H9 (cell line): Measurements from ENCODE around the gene KCNAB1. TPM values are rescaled to one million over a fixed set of nuclear protein-coding genes. Genes with fewer than 3 reads are reported as not detected.

Experiments
- DNase-seq: peaks from one replicate; pipeline ENCODE4 v3.0.0-alpha.2; 2017
- H2AFZ ChIP-seq: one replicate; pipeline ENCODE4 v1.6.1; 2013; ENCODE audit warnings: mild to moderate bottlenecking, low read length, control low read depth, moderate library complexity
- H2AK5ac ChIP-seq: 2 replicates; pipeline ENCODE4 v1.6.1; 2013; ENCODE audit warnings: low read length, control low read depth, mixed read lengths; ENCODE audit not compliant: insufficient read length
- H2BK120ac ChIP-seq: one replicate; pipeline ENCODE4 v1.6.1; 2013; ENCODE audit warnings: low read depth, mild to moderate bottlenecking, low read length, control low read depth, inconsistent platforms; ENCODE audit not compliant: poor library complexity, severe bottlenecking
- H2BK12ac ChIP-seq: 2 replicates; pipeline ENCODE4 v1.6.1; 2013; ENCODE audit warnings: low read length, control low read depth, mixed read lengths, low read depth; ENCODE audit not compliant: insufficient read length
- H2BK15ac ChIP-seq: 2 replicates; pipeline ENCODE4 v1.6.1; 2013; ENCODE audit warnings: low read depth, low read length, control low read depth
- H2BK20ac ChIP-seq: one replicate; pipeline ENCODE4 v1.6.1; 2013; ENCODE audit warnings: low read depth, mild to moderate bottlenecking, low read length, control low read depth, inconsistent platforms; ENCODE audit not compliant: poor library complexity, severe bottlenecking
- H2BK5ac ChIP-seq: 2 replicates; pipeline ENCODE4 v1.6.1; 2013; ENCODE audit warnings: low read length, control low read depth, mixed read lengths; ENCODE audit not compliant: insufficient read length
- H3K14ac ChIP-seq: 2 replicates; pipeline ENCODE4 v1.6.1; 2013; ENCODE audit warnings: low read length, control low read depth; ENCODE audit not compliant: insufficient read depth
- H3K18ac ChIP-seq: 2 replicates; pipeline ENCODE4 v1.6.1; 2013; ENCODE audit warnings: low read depth, mild to moderate bottlenecking, mixed read lengths, low read length, control low read depth; ENCODE audit not compliant: insufficient read length
- H3K23ac ChIP-seq: 2 replicates; pipeline ENCODE4 v1.6.1; 2013; ENCODE audit warnings: low read length, control low read depth, mixed read lengths, low read depth; ENCODE audit not compliant: insufficient read length
- H3K23me2 ChIP-seq: 2 replicates; pipeline ENCODE4 v1.6.1; 2013; ENCODE audit warnings: low read depth, mild to moderate bottlenecking, mixed read lengths, low read length, control low read depth; ENCODE audit not compliant: insufficient read length, poor library complexity, severe bottlenecking
- H3K27ac ChIP-seq: 2 replicates; pipeline ENCODE4 v1.5.1; 2013; ENCODE audit warnings: low read length, control low read depth, mixed read lengths, low read depth; ENCODE audit not compliant: insufficient read length
- H3K27me3 ChIP-seq: 2 replicates; pipeline ENCODE4 v1.6.1; 2013; ENCODE audit warnings: low read length, control low read depth, inconsistent platforms; ENCODE audit not compliant: insufficient read depth
- H3K4ac ChIP-seq: 2 replicates; pipeline ENCODE4 v1.6.1; 2013; ENCODE audit warnings: low read depth, mild to moderate bottlenecking, control low read depth, inconsistent platforms, low read length, moderate library complexity
- H3K4me1 ChIP-seq: 2 replicates; pipeline ENCODE4 v1.6.1; 2013; ENCODE audit warnings: low read length, control low read depth, inconsistent platforms; ENCODE audit not compliant: insufficient read depth
- H3K4me2 ChIP-seq: 2 replicates; pipeline ENCODE4 v1.6.1; 2013; ENCODE audit warnings: low read length, control low read depth, mixed read lengths; ENCODE audit not compliant: insufficient read length, insufficient read depth
- H3K56ac ChIP-seq: 2 replicates; pipeline ENCODE4 v1.6.1; 2013; ENCODE audit warnings: low read depth, mild to moderate bottlenecking, mixed read lengths, low read length, control low read depth; ENCODE audit not compliant: insufficient read length
- H3K79me1 ChIP-seq: 2 replicates; pipeline ENCODE4 v1.6.1; 2013; ENCODE audit warnings: low read depth, mild to moderate bottlenecking, moderate library complexity, low read length, control low read depth, inconsistent platforms; ENCODE audit not compliant: insufficient read depth, poor library complexity, severe bottlenecking
- H3K79me2 ChIP-seq: 2 replicates; pipeline ENCODE4 v1.6.1; 2013; ENCODE audit warnings: low read length, control low read depth, inconsistent platforms; ENCODE audit not compliant: insufficient read depth
- H3K9ac ChIP-seq: 2 replicates; pipeline ENCODE4 v1.6.1; 2013; ENCODE audit warnings: low read length, control low read depth, mixed read lengths; ENCODE audit not compliant: insufficient read length; ENCODE audit errors: extremely low read depth
- H3K9me3 ChIP-seq: one replicate; pipeline ENCODE4 v1.6.1; 2013; ENCODE audit warnings: low read depth, low read length, inconsistent platforms; ENCODE audit not compliant: control insufficient read depth
- H3T11ph ChIP-seq: one replicate; pipeline ENCODE4 v1.6.1; 2013; ENCODE audit warnings: mild to moderate bottlenecking, low read length, control low read depth, inconsistent platforms
- H4K20me1 ChIP-seq: one replicate; pipeline ENCODE4 v1.6.1; 2013; ENCODE audit not compliant: control insufficient read depth, insufficient read length, insufficient read depth
- H4K5ac ChIP-seq: 2 replicates; pipeline ENCODE4 v1.6.1; 2013; ENCODE audit warnings: low read depth, mild to moderate bottlenecking, mixed read lengths, low read length, control low read depth; ENCODE audit not compliant: insufficient read length
- H4K8ac ChIP-seq: replicated peaks from 2 replicates; pipeline ENCODE4 v1.6.1; 2013; ENCODE audit warnings: low read length, control low read depth, mixed read lengths, low read depth; ENCODE audit not compliant: insufficient read length
- H4K91ac ChIP-seq: 2 replicates; pipeline ENCODE4 v1.6.1; 2013; ENCODE audit warnings: low read depth, mild to moderate bottlenecking, moderate library complexity, mixed read lengths, low read length, control low read depth; ENCODE audit not compliant: insufficient read length
- H3K27ac Mint-ChIP-seq, 3 experiments: 2 replicates in 2 of 3; 3 replicates in 1 of 3; pipeline ENCODE4 v1.8.0; 2020 to 2021; ENCODE audit warnings: mixed read lengths in 3 of 3, mild to moderate bottlenecking in 1 of 3, moderate library complexity in 1 of 3
- H3K27me3 Mint-ChIP-seq: 2 replicates; pipeline ENCODE4 v1.8.0; 2021; ENCODE audit warnings: low read depth, mild to moderate bottlenecking, moderate library complexity, mixed read lengths
- H3K36me3 Mint-ChIP-seq, 3 experiments: 2 replicates in 2 of 3; 3 replicates in 1 of 3; pipeline ENCODE4 v1.8.0; 2020 to 2021; ENCODE audit warnings: low read depth in 3 of 3, mixed read lengths in 3 of 3; ENCODE audit not compliant: insufficient read depth in 1 of 3
- H3K4me1 Mint-ChIP-seq, 2 experiments: 2 replicates each; pipeline ENCODE4 v1.8.0; 2020; ENCODE audit warnings: mixed read lengths in 2 of 2
- H3K4me3 Mint-ChIP-seq, 2 experiments: 2 replicates in 1 of 2; 3 replicates in 1 of 2; pipeline ENCODE4 v1.8.0; 2020 to 2021; ENCODE audit warnings: mild to moderate bottlenecking in 2 of 2, mixed read lengths in 2 of 2, moderate library complexity in 1 of 2
- H3K9me3 Mint-ChIP-seq, 2 experiments: 2 replicates in 1 of 2; 3 replicates in 1 of 2; pipeline ENCODE4 v1.8.0; 2020; ENCODE audit warnings: mild to moderate bottlenecking in 2 of 2, mixed read lengths in 2 of 2, moderate library complexity in 1 of 2
- WGBS: extraction: QIAGEN DNeasy Blood & Tissue Kit; methylation state at CpG from one replicate; pipeline ENCODE4 v1.1.7; 2013; ENCODE audit warnings: missing lambda C conversion rate, low lambda C conversion rate, mixed read lengths; ENCODE audit not compliant: insufficient read length; ENCODE audit errors: extremely low coverage; 5-methylcytosine and 5-hydroxymethylcytosine counted together
- total RNA-seq: library from RNA; stranded (reverse); gene quantifications from 2 replicates; pipeline ENCODE4 v1.2.1, GENCODE V29; 2021
- TF ChIP-seq, protein P1 (sequence below): fragments of 200-600 bp; sonication (generic); conservative IDR thresholded peaks from 3 replicates; pipeline ENCODE4 v1.8.0; 2021; ENCODE audit warnings: antibody characterized with exemption, mild to moderate bottlenecking

Gene KCNAB1
- total RNA-seq, 1 experiment from 2014 or later = 3.7 TPM

DNA sequence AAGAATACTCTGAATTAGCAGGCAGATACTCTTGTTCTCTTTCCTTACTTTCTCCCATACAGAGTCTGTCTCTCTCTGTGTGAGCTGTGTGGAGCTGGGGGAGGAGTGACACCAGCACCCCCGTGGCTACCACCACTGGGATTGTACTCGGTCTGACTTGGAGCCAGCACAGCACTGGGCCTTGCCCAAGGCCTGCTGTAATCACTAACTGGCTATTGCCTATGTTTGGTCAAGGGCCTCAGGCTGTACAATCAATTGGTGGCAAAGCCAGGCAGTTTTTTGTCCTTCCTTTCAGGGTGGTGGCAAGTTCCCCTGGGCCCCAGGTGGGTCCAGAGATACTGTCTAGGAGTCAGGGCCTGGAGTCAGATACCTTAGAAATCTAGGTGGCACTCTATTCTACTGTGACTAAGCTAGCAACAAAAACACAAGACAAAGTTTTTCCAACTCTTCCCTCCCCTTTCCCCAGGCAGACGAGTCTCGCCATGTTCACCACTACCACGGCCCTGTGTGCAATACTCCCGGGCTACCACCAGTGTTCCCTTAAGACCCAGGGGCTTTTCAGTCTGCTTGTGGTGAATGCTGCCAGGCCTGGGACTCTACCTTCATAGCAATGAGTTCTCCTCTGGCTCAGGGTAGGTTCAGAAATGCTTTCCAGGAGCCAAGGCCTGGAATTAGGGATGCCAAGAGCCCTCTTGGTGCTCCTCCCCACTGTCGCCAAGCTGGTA is 151.8 kb downstream of the KCNAB1 start:
- Histone ChIP-seq H2AK5ac (no peak overlapping the region), H3T11ph (no peak overlapping the region), H3K4me1 (no peaks in the 10 kb centered on the region), H2BK15ac (no peak overlapping the region), H3K79me2 (no peaks in the 10 kb centered on the region), H4K8ac (no peak overlapping the region), H3K23ac (no peak overlapping the region), H3K9ac (no peak overlapping the region), H3K27me3 (no peaks in the 10 kb centered on the region), H3K23me2 (no peaks in the 10 kb centered on the region), H4K91ac (no peak overlapping the region), H2BK5ac (no peak overlapping the region), H3K14ac (no peak overlapping the region), H2BK120ac (no peak overlapping the region), H3K27ac (no peak overlapping the region), H3K4ac (no peak overlapping the region), H4K5ac (no peak overlapping the region), H3K79me1 (no peaks in the 10 kb centered on the region), H2BK20ac (no peak overlapping the region), H3K4me2 (no peak overlapping the region), H3K9me3 (no peaks in the 10 kb centered on the region), H2AFZ (no peak overlapping the region), H4K20me1 (no peaks in the 10 kb centered on the region), H2BK12ac (no peak overlapping the region), H3K18ac (no peak overlapping the region), H3K56ac (no peak overlapping the region)
- no peaks in the 10 kb centered on the region; a peak in 1 of 4 replicates for H3K4me1 Mint-ChIP-seq
- no peaks in the 10 kb centered on the region; a peak in 1 of 7 replicates for H3K36me3 Mint-ChIP-seq
- WGBS = no CpG with 5 or more reads among the region's 7 CpGs
- H3K9me3 Mint-ChIP-seq = no peaks in the 10 kb centered on the region
- H3K4me3 Mint-ChIP-seq = no peak overlapping the region
- TF ChIP-seq, protein P1, sequence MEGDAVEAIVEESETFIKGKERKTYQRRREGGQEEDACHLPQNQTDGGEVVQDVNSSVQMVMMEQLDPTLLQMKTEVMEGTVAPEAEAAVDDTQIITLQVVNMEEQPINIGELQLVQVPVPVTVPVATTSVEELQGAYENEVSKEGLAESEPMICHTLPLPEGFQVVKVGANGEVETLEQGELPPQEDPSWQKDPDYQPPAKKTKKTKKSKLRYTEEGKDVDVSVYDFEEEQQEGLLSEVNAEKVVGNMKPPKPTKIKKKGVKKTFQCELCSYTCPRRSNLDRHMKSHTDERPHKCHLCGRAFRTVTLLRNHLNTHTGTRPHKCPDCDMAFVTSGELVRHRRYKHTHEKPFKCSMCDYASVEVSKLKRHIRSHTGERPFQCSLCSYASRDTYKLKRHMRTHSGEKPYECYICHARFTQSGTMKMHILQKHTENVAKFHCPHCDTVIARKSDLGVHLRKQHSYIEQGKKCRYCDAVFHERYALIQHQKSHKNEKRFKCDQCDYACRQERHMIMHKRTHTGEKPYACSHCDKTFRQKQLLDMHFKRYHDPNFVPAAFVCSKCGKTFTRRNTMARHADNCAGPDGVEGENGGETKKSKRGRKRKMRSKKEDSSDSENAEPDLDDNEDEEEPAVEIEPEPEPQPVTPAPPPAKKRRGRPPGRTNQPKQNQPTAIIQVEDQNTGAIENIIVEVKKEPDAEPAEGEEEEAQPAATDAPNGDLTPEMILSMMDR = peak; percentile 30; the same call in 2 of the 3 replicates
- H3K27ac Mint-ChIP-seq = 0 out of 7 replicates have a peak overlapping the region, but pooled peaks of 1 of the 3 experiments have one; percentile 31
- no peak for DNase-seq
- H3K27me3 Mint-ChIP-seq = no peaks in the 10 kb centered on the region
